GM21576 (cell line): ENCODE measurements around the gene CBFA2T2.
A peak's percentile ranks its signal among the peaks of the same experiment; 100 is the strongest.
"Not testable (repeated sequence)": the region's sequence is repeated elsewhere in the genome, so short reads cannot be mapped to it uniquely, and the experiment has no call there.

Experiments
- ATAC-seq: cut with Tn5 transposase; IDR thresholded peaks from one replicate; pipeline ENCODE4 v1.9.1; 2021; ENCODE audit warnings: mild to moderate bottlenecking, moderate library complexity; ENCODE audit not compliant: unreplicated experiment

The CBFA2T2 gene

GRCh38 chr20:33606118-33606771 lies 116.3 kb downstream of the CBFA2T2 start:
- peak; percentile 72 for ATAC-seq

- no peak for ATAC-seq
Measured at GRCh38 chr20:33609504-33609903, 119.6 kb downstream of the CBFA2T2 start.

GRCh38 chr20:33611106-33611505 lies 121.2 kb downstream of the CBFA2T2 start:
- no peak for ATAC-seq

GRCh38 chr20:33612001-33612400 lies 122.1 kb downstream of the CBFA2T2 start:
- no peak for ATAC-seq

GRCh38 chr20:33621717-33622400 lies 132.0 kb downstream of the CBFA2T2 start:
- no peak for ATAC-seq

- ATAC-seq: no peak
Measured at GRCh38 chr20:33622705-33623365, 132.9 kb downstream of the CBFA2T2 start.

GRCh38 chr20:33624399-33624798 lies 134.5 kb downstream of the CBFA2T2 start:
- no peak for ATAC-seq

- no peak for ATAC-seq
Measured at GRCh38 chr20:33626190-33626589, 136.3 kb downstream of the CBFA2T2 start.

GRCh38 chr20:33627577-33628216 lies 137.8 kb downstream of the CBFA2T2 start:
- ATAC-seq: no peak

- no peak for ATAC-seq
Measured at GRCh38 chr20:33629533-33629932, 139.6 kb downstream of the CBFA2T2 start.

GRCh38 chr20:33629979-33630378 lies 140.1 kb downstream of the CBFA2T2 start:
- ATAC-seq: no peak

- no peak for ATAC-seq
Measured at GRCh38 chr20:33630507-33630906, 140.6 kb downstream of the CBFA2T2 start.

- ATAC-seq: not testable (repeated sequence)
Measured at GRCh38 chr20:33631910-33632309, 142.0 kb downstream of the CBFA2T2 start.

- no peak for ATAC-seq
Measured at GRCh38 chr20:33635341-33635740, 145.4 kb downstream of the CBFA2T2 start.

GRCh38 chr20:33636776-33637175 lies 146.9 kb downstream of the CBFA2T2 start:
- ATAC-seq: no peak

GRCh38 chr20:33640287-33640686 lies 150.4 kb downstream of the CBFA2T2 start:
- no peak for ATAC-seq

- ATAC-seq: no peak
Measured at GRCh38 chr20:33644313-33645071, 154.6 kb downstream of the CBFA2T2 start.

- ATAC-seq: no peak
Measured at GRCh38 chr20:33645072-33645358, 155.1 kb downstream of the CBFA2T2 start.

- ATAC-seq: no peak
Measured at GRCh38 chr20:33645396-33645795, 155.5 kb downstream of the CBFA2T2 start.

GRCh38 chr20:33646191-33646590 lies 156.3 kb downstream of the CBFA2T2 start:
- no peak for ATAC-seq

- not testable (repeated sequence) for ATAC-seq
Measured at GRCh38 chr20:33646959-33647602, 157.2 kb downstream of the CBFA2T2 start.
